Heart left ventricle (tissue), 13 donors: ENCODE data around the gene AFF3.

Source experiments
- POLR2A ChIP-seq, 2 donors: fragments of 450-650 bp; IDR thresholded peaks; one replicate each; pipeline ENCODE4 v1.6.1; 2017; ENCODE audit warnings: antibody characterized with exemption in 2 of 2, mild to moderate bottlenecking in 2 of 2, moderate library complexity in 2 of 2
- TF ChIP-seq, protein P1 (sequence below), 12 donors: fragments of 200-600 bp; sonication (generic) in 4 of 12; IDR thresholded peaks; one replicate each; pipeline versions ENCODE4 v1.5.0 to v1.8.0; 2018 to 2022; ENCODE audit warnings: antibody characterized with exemption in 12 of 12, mild to moderate bottlenecking in 5 of 12
- donor health status: ischemic (EF 13 %, LVEDD 7.1; RV severe dilation, severe dysfunction).
- donor health status: DM: no; HTN: yes; CAD: no.
- donor health status: DM: no; HTN: no; CAD: no.
- donor health status: ischemic (EF 25% LVEDD 6.9; RV normal size, moderate dysfunction).
- donor health status: ischemic (EF 25% LVEDD 5.7; RV mildly dilated, moderate dysfunction).
- donor health status: ischemic (EF 35%, LVEDD 5.7; RV mildly dilated, moderate dysfunction).
- donor health status: nonischemic (EF 11% LVEDD 7.7; RV severe dilation, severe dysfunction).
- donor health status: DM: yes; HTN: yes; CAD: no.
- donor health status: PGD.
- donor health status: ischemic (EF 29% LVEDD 5.4; RV normal size, mild dysfunction).
- donor health status: nonischemic (EF 23%, LVEDD 6.1; RV moderate dilation, normal function).

DNA sequence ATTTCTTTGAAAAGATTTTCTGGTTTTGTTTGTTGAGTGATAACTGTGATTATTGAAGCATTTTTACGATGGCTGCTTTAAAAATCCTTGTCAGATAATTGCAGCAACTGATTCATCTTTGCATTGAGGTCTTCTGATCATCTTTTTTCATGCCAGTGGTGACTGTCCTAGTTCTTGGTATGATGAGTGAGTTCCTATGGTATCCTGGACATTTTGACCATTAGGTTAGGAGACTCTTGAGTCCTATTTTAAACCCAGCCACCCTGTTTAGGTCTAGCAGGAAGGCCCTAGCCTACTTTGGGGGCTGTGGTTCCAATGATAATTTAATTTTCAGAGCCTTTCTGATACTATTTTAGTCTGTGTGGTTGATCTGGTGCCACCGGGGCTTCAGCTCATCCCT, 579.9 kb downstream of the AFF3 start:
- TF ChIP-seq, protein P1, sequence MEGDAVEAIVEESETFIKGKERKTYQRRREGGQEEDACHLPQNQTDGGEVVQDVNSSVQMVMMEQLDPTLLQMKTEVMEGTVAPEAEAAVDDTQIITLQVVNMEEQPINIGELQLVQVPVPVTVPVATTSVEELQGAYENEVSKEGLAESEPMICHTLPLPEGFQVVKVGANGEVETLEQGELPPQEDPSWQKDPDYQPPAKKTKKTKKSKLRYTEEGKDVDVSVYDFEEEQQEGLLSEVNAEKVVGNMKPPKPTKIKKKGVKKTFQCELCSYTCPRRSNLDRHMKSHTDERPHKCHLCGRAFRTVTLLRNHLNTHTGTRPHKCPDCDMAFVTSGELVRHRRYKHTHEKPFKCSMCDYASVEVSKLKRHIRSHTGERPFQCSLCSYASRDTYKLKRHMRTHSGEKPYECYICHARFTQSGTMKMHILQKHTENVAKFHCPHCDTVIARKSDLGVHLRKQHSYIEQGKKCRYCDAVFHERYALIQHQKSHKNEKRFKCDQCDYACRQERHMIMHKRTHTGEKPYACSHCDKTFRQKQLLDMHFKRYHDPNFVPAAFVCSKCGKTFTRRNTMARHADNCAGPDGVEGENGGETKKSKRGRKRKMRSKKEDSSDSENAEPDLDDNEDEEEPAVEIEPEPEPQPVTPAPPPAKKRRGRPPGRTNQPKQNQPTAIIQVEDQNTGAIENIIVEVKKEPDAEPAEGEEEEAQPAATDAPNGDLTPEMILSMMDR (IDR thresholded peaks at IDR 0.05): no peak
- no peak for TF ChIP-seq POLR2A (IDR thresholded peaks at IDR 0.05)
